Measurements from ENCODE around the gene TMEM233. TPM values are rescaled to one million over a fixed set of nuclear protein-coding genes. Genes with fewer than 3 reads are reported as not detected.

The TMEM233 gene
- total RNA-seq, 1 donor: 1.1 TPM

DNA sequence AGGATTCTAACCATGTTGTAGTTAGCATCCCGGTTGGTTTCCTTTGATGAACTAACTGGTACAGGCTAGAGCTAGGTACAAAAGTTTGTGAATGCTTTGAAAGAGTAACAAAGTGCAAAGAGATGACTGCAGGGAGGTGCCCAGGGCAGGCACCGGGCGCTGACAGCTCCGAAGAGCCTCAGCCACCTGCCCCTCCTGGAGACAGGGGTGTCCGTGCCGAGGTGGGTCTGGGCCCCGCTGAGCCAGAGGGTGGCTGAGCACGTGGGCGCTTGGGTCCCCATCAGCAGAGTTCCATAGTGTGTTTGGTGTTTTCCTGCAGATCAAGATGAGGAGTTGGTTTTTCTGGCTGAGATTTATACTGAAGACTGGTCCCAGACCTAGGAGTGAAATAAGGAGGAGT is 94.3 kb downstream of the TMEM233 start:
- TF ChIP-seq, protein P1, sequence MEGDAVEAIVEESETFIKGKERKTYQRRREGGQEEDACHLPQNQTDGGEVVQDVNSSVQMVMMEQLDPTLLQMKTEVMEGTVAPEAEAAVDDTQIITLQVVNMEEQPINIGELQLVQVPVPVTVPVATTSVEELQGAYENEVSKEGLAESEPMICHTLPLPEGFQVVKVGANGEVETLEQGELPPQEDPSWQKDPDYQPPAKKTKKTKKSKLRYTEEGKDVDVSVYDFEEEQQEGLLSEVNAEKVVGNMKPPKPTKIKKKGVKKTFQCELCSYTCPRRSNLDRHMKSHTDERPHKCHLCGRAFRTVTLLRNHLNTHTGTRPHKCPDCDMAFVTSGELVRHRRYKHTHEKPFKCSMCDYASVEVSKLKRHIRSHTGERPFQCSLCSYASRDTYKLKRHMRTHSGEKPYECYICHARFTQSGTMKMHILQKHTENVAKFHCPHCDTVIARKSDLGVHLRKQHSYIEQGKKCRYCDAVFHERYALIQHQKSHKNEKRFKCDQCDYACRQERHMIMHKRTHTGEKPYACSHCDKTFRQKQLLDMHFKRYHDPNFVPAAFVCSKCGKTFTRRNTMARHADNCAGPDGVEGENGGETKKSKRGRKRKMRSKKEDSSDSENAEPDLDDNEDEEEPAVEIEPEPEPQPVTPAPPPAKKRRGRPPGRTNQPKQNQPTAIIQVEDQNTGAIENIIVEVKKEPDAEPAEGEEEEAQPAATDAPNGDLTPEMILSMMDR (IDR thresholded peaks at IDR 0.05; ENCODE audit: insufficient read depth, low read length): no peak
- no peak for DNase-seq (ENCODE audit: low read depth)

DNA sequence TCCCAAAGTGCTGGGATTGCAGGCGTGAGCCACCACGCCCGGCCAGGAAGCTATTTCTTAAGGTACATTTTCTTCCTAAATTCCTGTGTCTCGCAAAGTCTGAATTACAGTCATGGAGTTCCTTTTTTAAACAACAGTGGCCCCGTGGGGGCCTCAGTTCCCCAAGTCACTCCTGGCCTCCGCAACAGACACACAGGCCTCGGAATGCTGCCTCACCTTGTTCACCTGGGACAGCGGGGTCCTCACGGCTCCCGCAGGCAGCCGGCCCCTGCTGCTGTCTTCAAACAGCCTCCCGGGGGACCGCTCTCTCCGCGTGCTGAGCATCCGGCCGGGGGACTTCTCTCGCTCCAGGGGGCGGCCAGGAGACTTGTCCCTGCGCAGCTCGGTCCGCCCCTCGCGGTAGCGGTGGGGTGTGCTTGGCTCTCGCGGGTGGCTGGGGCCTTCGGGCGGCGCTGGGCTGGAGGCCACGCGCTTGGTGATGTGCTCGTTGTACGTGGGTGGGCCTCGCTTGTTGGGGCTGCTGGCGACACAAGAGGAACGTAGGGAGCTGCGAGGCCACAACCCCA is 96.4 kb downstream of the TMEM233 start:
- no peak for DNase-seq (ENCODE audit: low read depth)
- TF ChIP-seq, protein P1 (IDR thresholded peaks at IDR 0.05; ENCODE audit: insufficient read depth, low read length): no peak
- no peak overlapping the region for H3K4me3 ChIP-seq (ENCODE audit: low read depth, low read length)

More for the DNA sequence above, 94.3 kb downstream of the TMEM233 start:
- no peak overlapping the region for H3K4me3 ChIP-seq (ENCODE audit: low read depth, low read length)

DNA sequence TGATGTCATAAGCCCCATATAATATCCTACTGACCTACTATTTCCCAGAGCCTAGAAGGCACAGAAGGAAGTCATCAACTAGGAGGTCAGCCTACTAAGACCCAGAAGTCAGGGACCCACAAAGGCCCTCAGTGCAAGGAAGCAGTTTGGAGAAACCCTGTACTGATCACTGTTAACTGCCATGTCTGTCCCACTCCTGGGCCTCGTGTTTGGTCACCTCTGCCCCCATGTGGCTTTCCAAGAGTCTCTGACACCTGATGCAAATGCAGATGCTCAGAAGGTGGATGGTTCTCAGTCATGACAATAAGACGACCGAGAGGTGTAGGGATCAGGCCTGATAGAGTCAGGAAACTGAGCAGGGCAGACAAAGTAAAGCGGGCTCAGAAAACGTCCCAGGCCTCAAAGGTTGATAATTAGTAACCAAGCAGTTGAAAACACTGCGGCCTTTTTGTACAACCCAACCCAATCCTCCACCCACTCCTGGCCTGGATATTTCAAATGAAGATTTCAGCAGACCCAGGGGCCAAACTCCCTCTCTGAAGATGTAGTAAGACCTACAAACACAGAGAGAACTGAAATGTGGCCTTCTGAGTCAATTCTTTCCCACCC is 97.7 kb downstream of the TMEM233 start:
- no peak for DNase-seq (ENCODE audit: low read depth)
- no peak overlapping the region for H3K4me3 ChIP-seq (ENCODE audit: low read depth, low read length)
- TF ChIP-seq, protein P1 (IDR thresholded peaks at IDR 0.05; ENCODE audit: insufficient read depth, low read length): no peak

DNA sequence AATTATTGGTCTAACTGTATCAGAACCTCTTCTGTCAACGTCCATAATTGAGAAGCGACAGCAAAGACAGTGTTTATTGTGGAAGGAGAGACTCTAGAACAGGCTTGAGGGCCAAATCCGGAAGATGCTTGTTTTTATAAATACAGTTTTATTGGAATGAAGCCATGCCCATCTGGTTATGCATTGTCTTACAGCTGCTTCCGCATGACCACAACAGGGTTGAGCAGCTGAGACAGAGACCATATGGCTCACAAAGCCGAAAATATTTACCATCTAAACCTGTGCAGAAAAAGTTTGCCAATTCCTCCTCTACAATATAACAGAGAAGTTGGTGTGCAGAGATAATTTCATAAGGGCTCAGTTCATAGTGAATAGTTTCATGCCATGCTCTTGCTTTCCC is 98.8 kb downstream of the TMEM233 start:
- no peak overlapping the region for H3K4me3 ChIP-seq (ENCODE audit: low read depth, low read length)
- DNase-seq (ENCODE audit: low read depth): no peak
- TF ChIP-seq, protein P1 (IDR thresholded peaks at IDR 0.05; ENCODE audit: insufficient read depth, low read length): no peak

Small RNA genes within 50 kb of the gene (small RNA-seq; reads per million reads assigned to genes)
- not detected for gene RN7SKP197

Other genes starting within 250 kb of the TMEM233 start
- gene PRKAB1, start 74.4 kb downstream of the TMEM233 start, total RNA-seq (ENCODE audit: low replicate concordance): 6.4 and 19.9 TPM in 2 replicates

Measured in fibroblast of the aortic adventitia (primary cell).